GM19452 (cell line): ENCODE results near the gene PWP1.
"Not testable (repeated sequence)": the region's sequence is repeated elsewhere in the genome, so short reads cannot be mapped to it uniquely, and the experiment has no call there.

Experiments
- ATAC-seq: cut with Tn5 transposase; IDR thresholded peaks from one replicate; pipeline ENCODE4 v1.9.1; 2021; ENCODE audit not compliant: unreplicated experiment

PWP1 gene

DNA sequence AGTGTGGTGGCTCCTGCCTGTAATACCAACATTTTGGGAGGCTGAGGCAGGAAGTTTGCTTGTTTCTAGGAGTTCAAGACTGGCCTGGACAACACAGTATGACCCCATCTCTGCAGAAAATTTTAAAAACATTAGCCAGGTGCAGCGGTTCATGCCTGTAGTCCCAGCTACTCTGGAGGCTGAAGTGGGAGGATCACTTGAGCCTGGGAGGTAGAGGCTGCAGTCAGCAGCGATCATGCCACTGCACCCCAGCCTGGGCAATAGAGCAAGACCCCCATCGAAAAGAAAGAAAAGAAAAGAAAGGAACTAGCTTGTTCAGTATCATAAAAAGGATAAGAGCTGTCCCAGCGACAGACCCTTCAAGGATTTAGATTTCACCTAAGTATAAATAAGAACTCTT is 18.1 kb upstream of the PWP1 start:
- ATAC-seq, result no peak

DNA sequence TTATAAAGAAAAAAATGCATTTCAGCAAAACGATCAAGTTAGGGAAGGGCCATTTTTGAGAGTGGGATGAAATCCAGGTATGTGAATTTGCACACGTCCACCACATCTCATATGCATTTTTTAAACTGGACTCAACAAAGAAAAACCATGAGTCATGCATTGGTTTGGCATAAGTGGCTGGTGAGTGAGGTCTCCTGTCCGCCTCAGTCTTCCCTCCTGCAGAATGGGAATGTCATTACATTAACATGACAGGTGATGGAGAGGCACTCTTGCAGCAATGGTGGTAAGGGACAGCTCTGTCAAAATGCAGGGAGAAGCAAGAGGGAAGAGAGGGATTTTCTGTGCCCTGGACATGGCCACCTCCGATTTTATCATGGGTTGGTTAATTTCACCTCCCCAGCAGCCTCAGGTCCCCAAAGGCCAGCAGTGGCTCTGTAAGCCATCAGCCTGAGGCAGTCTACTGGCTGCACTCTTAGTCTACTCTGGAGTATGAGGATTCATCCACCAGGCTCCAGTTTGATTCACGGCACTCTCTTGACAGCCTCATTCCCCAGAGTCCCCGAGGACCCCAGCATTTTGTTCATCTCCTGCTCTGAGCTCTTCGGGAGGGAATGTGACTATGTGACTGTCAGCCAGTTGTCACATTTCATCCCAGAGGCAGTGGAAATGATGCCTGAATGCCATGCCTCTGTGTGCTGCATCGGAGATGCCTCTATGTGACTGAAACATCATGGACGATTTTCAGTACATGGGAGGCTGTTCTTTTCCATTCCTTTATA is 17.1 kb upstream of the PWP1 start:
- no peak for ATAC-seq

DNA sequence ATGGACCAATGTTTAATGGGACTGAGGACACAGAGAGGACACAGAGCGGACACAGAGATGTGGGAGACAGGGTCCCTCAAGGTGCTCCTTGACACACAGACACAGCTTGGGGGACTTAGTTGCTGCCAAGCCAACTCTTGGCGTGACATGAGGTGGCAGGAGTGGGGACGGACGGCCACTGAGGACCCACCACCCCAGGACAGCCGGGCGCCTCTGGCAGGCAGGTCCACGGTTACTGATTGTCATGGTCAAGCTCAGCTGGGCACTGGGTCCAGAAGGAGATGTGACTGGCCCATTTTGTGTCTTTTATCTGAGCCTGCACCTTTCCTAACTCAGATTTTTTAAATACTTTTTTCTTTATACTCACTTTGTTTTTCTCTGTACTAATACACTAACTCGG is 15.7 kb upstream of the PWP1 start:
- no peak for ATAC-seq

DNA sequence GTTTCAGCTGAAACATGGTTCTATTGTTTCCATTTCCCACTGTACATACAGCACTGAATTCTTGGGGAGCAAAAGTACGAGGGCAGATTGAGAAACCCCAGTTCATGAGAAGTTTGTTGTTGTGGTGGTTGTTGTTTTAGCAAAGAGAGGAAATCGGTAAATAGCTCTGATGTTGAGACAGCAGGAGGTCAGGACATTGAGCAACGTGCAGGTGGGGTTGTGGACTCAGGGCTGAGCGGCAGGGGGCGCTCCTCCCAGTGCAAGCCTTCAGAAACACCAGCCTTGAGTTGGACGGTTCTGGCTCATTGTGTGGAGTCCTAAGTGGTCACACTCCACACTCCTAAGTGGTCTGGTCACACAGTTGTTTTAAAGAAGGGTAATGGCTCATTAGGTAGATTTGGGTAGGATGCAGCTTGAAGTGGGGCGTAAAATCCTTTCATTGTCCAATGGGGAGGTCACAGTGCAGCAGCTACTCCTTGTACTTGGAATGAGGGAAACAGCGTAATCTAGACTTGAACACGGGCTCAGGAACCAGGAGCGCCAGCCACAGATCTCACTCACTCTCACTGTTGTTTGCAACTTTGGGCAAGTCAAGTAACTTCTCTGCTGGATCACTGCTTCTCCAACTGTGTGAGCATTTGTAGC is 14.5 kb upstream of the PWP1 start:
- ATAC-seq, result no peak

DNA sequence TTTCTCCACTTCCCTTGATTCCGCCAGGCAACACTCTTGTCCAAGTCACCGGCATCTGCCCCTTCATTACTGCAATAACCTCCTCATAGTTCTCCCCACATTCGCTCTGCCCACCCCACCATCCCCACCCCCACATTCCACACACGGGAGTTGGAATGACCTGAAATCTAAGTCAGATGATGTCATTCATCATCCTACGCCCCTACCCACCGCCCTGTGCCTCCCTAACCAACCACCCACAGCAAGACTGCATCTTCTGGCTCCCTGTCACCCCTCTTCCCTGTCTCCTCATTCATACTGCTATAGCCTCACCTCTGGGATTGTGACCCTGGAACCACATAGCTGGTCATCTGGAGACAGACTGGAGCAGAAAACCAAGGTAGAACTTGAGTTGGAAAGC is 7.9 kb upstream of the PWP1 start:
- ATAC-seq, result no peak

DNA sequence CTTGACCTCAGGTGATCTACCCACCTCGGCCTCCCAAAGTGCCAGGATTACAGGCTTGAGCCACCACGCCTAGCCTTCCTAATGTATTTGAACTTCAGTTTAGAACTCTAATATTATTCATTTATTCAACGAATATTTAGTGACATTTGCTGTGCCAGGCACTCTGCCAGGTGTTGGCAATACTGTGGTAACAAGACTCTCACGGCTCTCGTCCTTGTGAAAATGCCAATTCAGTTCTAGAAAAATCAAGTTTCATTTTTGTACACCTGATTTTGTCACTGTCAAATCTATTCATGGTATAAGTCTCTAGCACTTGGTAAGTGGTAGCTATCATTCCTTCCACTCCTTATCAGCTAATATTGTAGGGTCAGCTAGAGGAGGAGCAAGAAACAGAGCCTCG is 6.3 kb upstream of the PWP1 start:
- no peak for ATAC-seq

DNA sequence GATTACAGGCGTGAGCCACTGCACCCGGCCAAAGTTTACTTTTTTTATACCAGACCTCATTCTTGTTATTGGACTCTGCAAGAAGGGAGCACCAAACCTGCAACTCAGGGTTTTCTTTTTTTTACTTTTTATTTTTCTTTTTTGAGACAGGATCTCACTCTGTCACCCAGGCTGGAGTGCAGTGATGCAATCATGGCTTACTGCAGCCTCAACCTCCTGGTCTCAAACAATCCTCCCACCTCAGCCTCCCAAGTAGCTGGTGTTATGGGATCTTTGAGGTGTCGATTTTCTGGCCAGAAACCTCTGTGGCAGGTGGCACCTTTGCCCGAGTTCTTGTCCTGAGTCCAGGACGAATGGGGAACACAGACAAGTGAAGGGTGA is 4.2 kb upstream of the PWP1 start:
- ATAC-seq, result no peak

DNA sequence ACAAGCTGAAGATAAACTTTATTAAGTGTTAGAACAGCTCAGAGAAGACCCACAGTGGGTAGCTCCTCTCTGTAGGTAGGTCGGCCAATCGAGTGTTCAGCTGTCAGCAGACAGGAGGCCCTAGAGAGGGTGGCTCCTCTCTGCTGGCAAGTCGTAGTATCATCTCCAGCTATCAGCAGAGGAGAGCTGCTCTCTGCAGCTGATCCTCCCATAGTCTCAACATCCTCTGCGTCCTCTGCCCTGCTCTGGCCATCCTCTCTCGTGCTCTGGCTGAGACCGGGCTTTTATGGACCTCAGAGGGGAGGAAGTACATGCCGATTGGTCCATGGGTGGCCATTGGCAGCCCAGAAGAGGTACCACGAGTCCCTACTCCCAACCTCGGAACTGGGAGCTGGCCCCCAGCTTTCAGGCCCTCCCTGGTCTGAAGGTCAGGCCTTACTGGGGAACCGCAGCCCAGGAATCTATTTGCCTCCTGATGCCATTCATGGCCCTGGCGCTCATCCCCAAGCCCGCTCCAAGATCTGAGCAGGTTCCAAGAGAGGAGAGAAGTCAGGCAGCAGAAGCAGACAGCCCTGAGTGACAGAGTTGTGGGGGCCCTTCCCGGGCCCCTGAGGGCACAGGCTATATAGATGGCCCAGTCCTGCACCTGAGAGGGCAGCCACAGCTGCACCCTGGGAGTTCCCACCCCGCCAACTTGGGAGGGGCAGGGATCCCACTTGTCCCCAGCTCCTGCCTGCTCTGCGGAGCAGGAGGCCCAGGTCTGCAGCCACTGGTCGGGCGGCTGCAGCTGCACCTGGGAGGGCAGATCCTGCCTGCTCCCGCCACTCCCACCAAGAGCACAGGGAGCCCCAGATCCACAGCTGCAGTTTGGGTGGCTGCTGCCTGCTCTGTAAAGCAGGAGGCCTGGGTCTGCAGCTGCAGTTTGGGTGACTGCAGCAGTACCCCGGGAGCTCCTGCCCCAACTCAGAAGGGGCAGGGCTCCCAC is 3.5 kb upstream of the PWP1 start:
- ATAC-seq, result no peak

DNA sequence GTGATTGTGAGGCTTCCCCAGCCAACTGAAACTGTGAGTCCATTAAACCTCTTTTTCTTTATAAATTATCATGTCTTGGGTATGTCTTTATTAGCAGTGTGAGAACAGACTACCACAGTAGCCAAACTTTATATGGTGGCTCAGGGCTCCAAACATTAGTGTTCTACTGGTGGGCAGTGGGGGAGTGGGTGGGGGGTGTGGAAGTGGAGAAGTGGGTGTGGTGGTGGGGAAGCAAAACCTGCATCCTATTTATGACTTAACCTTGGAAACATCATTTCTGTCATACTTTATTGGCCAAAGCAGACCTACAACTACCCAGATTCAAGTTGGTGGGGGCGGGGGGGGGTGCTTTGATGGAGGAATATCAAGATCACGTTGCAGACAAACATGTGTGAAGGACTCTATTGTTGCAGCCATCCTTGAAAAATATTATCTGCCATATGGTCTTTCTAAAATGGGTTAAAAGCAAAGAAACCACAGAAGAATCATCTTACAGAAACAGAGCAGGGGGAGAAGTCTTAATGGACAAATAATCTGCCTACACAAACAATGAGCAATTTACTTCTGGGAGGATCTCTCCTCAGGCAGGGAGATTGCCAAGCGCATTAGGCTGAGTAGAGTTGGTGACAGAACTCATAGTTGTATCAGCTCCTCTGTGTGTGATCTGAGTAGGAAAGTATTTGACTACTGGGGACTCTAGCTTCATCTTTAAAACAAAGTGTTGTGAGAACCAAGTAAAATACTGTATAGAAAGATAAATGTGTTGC is 1.4 kb upstream of the PWP1 start:
- ATAC-seq, result no peak

DNA sequence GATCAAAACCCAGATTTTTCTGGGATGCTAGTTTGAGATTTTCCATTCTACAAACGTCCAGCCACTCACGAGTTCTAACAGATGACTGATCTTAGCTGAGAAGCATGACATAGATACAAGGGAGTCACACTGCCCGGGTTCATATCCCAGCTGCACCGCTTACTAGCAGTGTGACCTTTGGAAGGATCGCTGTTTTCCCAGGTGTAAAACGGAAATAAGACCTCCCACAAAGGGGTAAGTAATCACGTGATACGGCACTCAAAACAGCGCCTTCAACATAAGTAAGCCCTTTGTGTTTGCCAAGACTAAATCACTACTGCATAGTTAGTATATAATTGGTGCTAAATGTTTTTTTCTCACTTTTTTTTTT is 624 bp upstream of the PWP1 start:
- ATAC-seq, result no peak

DNA sequence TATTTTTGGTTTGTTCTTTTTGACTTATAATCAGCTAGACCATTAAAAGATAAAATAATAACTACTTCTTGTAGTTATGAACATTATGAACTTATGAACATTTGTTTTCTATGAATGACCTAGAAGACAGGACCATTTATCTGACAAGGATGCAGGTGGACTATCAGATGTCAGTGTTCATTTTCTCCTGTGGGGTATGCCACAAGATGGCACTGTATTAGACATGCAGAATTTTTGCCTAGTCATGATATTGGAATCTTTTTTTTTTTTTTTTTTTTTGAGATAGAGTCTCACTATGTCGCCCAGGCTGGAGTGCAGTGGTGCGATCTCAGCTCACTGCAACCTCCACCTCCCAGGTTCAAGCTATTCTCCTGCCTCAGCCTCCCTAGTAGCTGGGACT is 10.2 kb downstream of the PWP1 start:
- ATAC-seq, result not testable (repeated sequence)

DNA sequence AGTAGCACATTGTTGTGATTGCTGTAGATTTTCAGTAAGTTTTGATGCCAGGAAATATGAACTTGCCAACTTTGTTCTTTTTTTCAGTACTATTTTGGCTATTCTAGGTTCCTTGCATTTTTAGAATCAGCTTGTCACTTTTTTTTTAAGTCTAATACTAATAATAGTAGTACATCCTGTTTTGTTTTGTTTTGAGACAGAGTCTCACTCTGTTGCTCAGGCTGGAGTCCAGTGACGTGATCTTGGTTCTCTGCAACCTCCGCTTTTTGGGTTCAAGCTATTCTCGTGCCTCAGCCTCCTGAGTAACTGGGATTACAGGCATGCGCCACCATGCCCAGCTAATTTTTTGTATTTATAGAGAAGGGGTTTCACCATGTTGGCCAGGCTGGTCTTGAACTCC is 16.5 kb downstream of the PWP1 start:
- no peak for ATAC-seq

DNA sequence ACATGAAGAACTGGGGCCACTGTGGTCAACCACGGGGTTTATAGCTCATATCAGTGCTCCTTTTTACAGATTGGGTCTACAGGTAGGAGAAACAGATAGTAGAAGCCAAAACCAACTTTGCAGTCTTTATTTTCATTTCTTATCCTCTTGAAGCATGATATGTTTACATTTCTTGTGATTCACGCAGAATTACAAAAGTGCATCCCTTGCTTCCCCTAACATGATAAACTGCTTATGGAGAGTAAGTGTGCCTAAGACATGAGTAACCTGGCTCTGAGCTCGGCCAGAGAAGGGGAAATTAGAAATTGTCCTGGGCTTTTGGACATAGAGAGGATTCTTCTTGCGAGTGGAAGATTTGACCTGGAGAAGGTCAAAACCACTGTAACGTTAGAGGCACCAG is 18.4 kb downstream of the PWP1 start:
- ATAC-seq, result no peak

DNA sequence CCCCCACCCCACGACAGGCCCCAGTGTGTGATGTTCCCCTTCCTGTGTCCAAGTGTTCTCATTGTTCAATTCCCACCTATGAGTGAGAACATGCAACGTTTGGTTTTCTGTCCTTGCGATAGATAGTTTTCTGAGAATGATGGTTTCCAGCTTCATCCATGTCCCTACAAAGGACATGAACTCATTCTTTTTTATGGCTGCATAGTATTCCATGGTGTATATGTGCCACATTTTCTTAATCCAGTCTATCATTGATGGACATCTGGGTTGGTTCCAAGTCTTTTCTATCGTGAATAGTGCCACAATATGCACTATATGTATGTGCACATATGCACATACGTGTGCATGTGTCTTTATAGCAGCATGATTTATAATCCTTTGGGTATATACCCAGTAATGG is 19.9 kb downstream of the PWP1 start:
- ATAC-seq, result not testable (repeated sequence)

DNA sequence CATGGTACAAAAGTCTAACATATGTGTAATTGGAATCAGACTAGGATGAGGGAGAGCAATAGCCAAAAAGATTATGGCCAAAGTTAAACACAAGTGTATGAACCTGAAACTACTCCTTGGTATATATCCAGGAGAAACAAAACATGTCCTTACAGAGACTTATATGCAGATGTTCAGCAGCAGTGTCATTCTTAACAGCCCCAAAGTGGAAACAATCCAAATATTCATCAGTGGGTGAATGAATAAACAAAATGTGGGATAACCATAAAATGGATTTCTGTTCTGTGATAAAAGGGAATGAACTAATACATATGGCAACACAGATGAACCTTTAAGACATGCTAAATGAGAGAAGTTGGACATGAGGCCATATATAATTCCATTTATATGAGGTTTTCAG is 30.2 kb downstream of the PWP1 start:
- no peak for ATAC-seq

DNA sequence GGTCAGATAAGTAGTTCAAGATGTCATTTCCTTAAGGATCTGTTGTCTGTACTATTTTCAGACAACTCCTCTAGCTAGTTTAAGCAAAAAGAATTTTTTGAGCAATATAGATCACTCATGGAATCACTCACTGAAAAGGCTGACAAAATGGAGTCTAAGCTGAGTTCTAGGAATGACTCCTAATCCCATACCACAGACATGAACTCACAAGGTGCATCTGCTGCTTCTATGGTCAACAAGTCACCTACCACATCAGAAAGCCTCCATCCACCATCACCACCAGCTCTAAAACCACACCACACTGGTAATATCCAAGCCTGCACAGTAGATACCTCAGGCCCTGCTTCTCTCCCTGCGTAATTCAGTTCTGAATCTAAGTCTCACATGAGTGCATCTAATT is 33.0 kb downstream of the PWP1 start:
- ATAC-seq, result no peak

DNA sequence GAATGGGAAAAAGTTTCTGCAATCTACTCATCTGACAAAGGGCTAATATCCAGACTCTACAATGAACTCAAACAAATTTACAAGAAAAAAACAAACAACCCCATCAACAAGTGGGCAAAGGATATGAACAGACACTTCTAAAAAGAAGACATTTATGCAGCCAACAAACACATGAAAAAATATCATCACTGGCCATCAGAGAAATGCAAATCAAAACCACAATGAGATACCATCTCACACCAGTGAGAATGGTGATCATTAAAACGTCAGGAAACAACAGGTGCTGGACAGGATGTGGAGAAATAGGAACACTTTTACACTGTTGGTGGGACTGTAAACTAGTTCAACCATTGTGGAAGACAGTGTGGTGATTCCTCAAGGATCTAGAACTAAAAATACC is 41.7 kb downstream of the PWP1 start:
- ATAC-seq, result not testable (repeated sequence)

DNA sequence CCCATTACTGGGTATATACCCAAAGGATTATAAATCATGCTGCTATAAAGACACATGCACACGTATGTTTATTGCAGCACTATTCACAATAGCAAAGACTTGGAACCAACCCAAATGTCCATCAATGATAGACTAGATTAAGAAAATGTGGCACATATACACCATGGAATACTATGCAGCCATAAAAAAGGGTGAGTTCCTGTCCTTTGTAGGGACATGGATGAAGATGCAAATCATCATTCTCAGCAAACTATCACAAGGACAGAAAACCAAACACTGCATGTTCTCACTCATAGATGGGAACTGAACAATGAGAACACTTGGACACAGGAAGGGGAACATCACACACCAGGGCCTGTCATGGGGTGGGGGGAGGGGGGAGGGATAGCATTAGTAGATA is 42.1 kb downstream of the PWP1 start:
- ATAC-seq, result not testable (repeated sequence)

DNA sequence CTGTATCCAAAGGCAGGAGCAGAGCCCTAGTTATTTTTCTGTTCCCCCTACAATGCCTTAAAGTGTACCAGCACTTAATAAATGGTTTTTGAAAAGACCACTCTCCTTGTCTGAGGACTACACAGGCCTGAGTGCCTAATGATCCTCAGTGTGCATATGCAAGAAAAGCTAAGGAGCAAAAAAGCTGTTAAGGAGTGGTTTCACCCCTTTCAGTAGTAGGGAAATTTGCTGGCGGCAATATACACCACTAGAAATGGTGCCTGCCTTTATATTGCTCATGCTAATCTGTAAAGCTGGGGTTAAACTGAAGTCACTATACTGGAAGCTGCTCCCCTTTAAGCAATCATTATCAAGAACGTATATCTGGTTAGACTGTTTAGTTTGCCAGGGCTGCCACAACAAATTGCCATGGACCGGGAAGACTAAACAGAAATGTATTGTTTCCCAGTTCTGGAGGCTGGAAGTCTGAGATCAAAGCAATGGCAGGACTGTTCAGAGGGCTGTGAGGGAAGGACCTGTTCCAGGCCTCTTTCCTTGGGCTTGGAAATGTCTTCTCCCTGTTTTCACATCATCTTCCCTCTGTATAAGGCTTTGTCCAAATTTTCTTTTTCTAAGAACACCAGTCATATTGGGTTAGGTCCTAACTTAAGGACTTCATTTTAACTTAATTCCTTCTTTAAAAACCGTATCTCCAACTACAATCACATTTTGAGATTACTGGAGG is 45.2 kb downstream of the PWP1 start:
- no peak for ATAC-seq

DNA sequence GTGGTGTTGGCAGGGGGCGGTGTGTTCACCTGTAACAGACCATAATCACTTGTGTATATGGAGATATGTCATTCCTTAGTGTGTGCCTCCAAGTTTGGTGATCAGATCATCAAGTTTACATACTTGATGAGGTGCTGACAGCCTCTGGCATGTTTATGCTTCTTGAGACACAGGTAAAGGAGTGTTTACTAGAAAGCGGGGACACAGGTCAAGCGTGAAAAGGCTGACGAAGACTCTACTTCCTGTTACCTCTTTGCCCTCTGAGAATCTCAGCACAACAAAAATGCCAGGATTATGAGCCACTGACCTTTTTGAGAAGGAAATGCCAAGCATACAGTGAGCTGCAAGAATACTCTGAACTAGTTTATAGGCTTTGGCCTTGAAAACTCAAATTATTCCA is 45.8 kb downstream of the PWP1 start:
- no peak for ATAC-seq
